ENCODE results near the gene E4F1. TPM values are rescaled to one million over a fixed set of nuclear protein-coding genes. Genes with fewer than 3 reads are reported as not detected.
A peak's percentile ranks its signal among the peaks of the same experiment; 100 is the strongest.
"Not testable (repeated sequence)": the region's sequence is repeated elsewhere in the genome, so short reads cannot be mapped to it uniquely, and the experiment has no call there.

E4F1 gene
- total RNA-seq, 1 donor from 2014 or later: 12.5 TPM

GRCh38 chr16:2196162-2196980 lies 27.0 kb upstream of the E4F1 start, which contains the start of gene CASKIN1:
Gene CASKIN1, minus strand, starts transcription at chr16:2196605. Its CDS starts 173 bp downstream, at chr16:2196432.
- H3K4me3 ChIP-seq (ENCODE audit: low read length in 3 of 3): no peak within 1 kb of the TSS
- no peaks in the 10 kb centered on the region for H3K36me3 ChIP-seq (ENCODE audit: control insufficient read depth in 3 of 3, insufficient read depth in 3 of 3, low read length in 3 of 3)
- H3K9ac ChIP-seq (ENCODE audit: low read depth in 1 of 3, low read length in 3 of 3): peak within 1 kb of the TSS in 1 of 3 donors; percentile 16
- H3K9me3 ChIP-seq (ENCODE audit: control insufficient read depth in 3 of 3, low read length in 3 of 3): no peaks in the 10 kb centered on the region
- H3K27ac ChIP-seq (ENCODE audit: low read depth, low read length): no peak within 1 kb of the TSS
- peaks cover 38 to 41% (median 41%) of the 10 kb centered on the region in 3 donors for H3K27me3 ChIP-seq (ENCODE audit: control insufficient read depth in 3 of 3, insufficient read depth in 3 of 3, low read length in 3 of 3)
- H3K4me1 ChIP-seq (ENCODE audit: control insufficient read depth in 3 of 3, insufficient read depth in 3 of 3, low read length in 3 of 3): peaks cover 0 to 11% (median 5%) of the 10 kb centered on the region in 3 donors

- Histone ChIP-seq H3K9me3 (ENCODE audit: control insufficient read depth in 3 of 3, low read length in 3 of 3) (no peaks in the 10 kb centered on the region), H3K36me3 (ENCODE audit: control insufficient read depth in 3 of 3, insufficient read depth in 3 of 3, low read length in 3 of 3) (no peaks in the 10 kb centered on the region), H3K4me3 (ENCODE audit: low read length in 3 of 3) (no peak overlapping the region), H3K4me1 (ENCODE audit: control insufficient read depth in 3 of 3, insufficient read depth in 3 of 3, low read length in 3 of 3) (peaks cover 0 to 11% (median 5%) of the 10 kb centered on the region in 3 donors), H3K27ac (ENCODE audit: low read depth, low read length) (no peak overlapping the region), H3K9ac (ENCODE audit: low read depth in 1 of 3, low read length in 3 of 3) (no peak overlapping the region), H3K27me3 (ENCODE audit: control insufficient read depth in 3 of 3, insufficient read depth in 3 of 3, low read length in 3 of 3) (peaks cover 38 to 41% (median 41%) of the 10 kb centered on the region in 3 donors)
Observed at GRCh38 chr16:2196981-2197511, 26.3 kb upstream of the E4F1 start.

- H3K9me3 ChIP-seq (ENCODE audit: control insufficient read depth in 3 of 3, low read length in 3 of 3): no peaks in the 10 kb centered on the region
- H3K4me3 ChIP-seq (ENCODE audit: low read length in 3 of 3): no peak overlapping the region
- no peaks in the 10 kb centered on the region for H3K36me3 ChIP-seq (ENCODE audit: control insufficient read depth in 3 of 3, insufficient read depth in 3 of 3, low read length in 3 of 3)
- H3K27me3 ChIP-seq (ENCODE audit: control insufficient read depth in 3 of 3, insufficient read depth in 3 of 3, low read length in 3 of 3): peaks cover 38 to 41% (median 41%) of the 10 kb centered on the region in 3 donors
- H3K4me1 ChIP-seq (ENCODE audit: control insufficient read depth in 3 of 3, insufficient read depth in 3 of 3, low read length in 3 of 3): peaks cover 0 to 11% (median 5%) of the 10 kb centered on the region in 3 donors
- H3K27ac ChIP-seq (ENCODE audit: low read depth, low read length): no peak overlapping the region
- H3K9ac ChIP-seq (ENCODE audit: low read depth in 1 of 3, low read length in 3 of 3): no peak overlapping the region
Observed at GRCh38 chr16:2197765-2198164, 25.6 kb upstream of the E4F1 start.

- no peak overlapping the region for H3K27ac ChIP-seq (ENCODE audit: low read depth, low read length)
- H3K9me3 ChIP-seq (ENCODE audit: control insufficient read depth in 3 of 3, low read length in 3 of 3): no peaks in the 10 kb centered on the region
- H3K9ac ChIP-seq (ENCODE audit: low read depth in 1 of 3, low read length in 3 of 3): no peak overlapping the region
- H3K27me3 ChIP-seq (ENCODE audit: control insufficient read depth in 3 of 3, insufficient read depth in 3 of 3, low read length in 3 of 3): peaks cover 38 to 41% (median 41%) of the 10 kb centered on the region in 3 donors
- H3K4me1 ChIP-seq (ENCODE audit: control insufficient read depth in 3 of 3, insufficient read depth in 3 of 3, low read length in 3 of 3): peaks cover 0 to 11% (median 5%) of the 10 kb centered on the region in 3 donors
- H3K36me3 ChIP-seq (ENCODE audit: control insufficient read depth in 3 of 3, insufficient read depth in 3 of 3, low read length in 3 of 3): no peaks in the 10 kb centered on the region
- no peak overlapping the region for H3K4me3 ChIP-seq (ENCODE audit: low read length in 3 of 3)
Observed at GRCh38 chr16:2198283-2198682, 25.1 kb upstream of the E4F1 start.

DNA sequence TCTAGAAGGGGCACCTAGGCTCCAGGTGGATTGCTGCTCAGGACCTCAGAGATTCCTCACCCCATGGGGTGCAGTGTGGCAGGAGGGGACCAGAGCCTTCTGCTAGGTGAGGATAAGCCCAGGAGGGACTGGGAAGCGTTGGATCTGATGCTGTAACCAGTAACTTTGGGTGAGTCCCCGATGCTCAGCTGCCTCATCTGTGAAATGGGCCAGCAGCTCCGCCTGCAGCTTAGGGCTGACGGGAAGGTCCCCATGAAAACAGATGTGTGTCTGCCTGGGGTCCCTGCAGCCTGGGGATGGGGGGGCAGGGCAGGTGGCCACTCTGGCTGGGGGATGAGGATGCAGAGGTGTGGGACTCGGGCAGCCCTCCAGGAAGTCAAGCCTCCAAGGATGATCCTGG lies 24.3 kb upstream of the E4F1 start:
- H3K4me1 ChIP-seq (ENCODE audit: control insufficient read depth in 3 of 3, insufficient read depth in 3 of 3, low read length in 3 of 3): peaks cover 0 to 11% (median 5%) of the 10 kb centered on the region in 3 donors

DNA sequence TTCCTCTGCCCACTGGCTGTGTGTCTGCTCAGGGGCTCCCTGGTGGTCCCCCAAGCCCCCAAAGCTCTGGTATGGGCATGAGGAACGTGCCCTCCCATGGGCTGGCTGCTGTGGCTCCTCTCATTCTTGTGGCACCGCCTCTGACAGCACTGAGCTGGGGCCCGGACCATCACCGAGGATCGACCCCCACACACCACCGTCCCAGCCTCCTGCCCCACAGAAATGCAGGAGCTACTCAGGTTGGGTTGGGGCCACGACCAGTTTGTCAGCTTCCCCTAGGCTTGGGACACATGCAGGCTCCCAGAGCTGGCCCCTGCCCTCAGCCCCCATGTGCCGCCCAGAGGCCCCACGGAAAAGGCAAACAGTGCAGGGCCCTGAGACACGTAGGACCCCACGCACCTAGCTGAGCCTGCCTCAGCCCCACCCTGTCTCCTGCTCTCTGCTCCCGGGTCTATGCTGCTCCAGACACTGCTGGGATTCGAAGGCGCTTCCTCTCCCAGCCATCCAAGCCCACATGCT lies 23.7 kb upstream of the E4F1 start:
- Histone ChIP-seq H3K9ac (ENCODE audit: low read depth in 1 of 3, low read length in 3 of 3) (no peak overlapping the region), H3K27ac (ENCODE audit: low read depth, low read length) (no peak overlapping the region), H3K4me3 (ENCODE audit: low read length in 3 of 3) (no peak overlapping the region), H3K9me3 (ENCODE audit: control insufficient read depth in 3 of 3, low read length in 3 of 3) (no peaks in the 10 kb centered on the region), H3K4me1 (ENCODE audit: control insufficient read depth in 3 of 3, insufficient read depth in 3 of 3, low read length in 3 of 3) (peaks cover 2 to 15% (median 7%) of the 10 kb centered on the region in 3 donors), H3K27me3 (ENCODE audit: control insufficient read depth in 3 of 3, insufficient read depth in 3 of 3, low read length in 3 of 3) (peaks cover 25 to 29% (median 27%) of the 10 kb centered on the region in 3 donors), H3K36me3 (ENCODE audit: control insufficient read depth in 3 of 3, insufficient read depth in 3 of 3, low read length in 3 of 3) (no peaks in the 10 kb centered on the region)

More for the DNA sequence above, 24.3 kb upstream of the E4F1 start:
- no peak overlapping the region for H3K9ac ChIP-seq (ENCODE audit: low read depth in 1 of 3, low read length in 3 of 3)
- H3K36me3 ChIP-seq (ENCODE audit: control insufficient read depth in 3 of 3, insufficient read depth in 3 of 3, low read length in 3 of 3): no peaks in the 10 kb centered on the region
- H3K27ac ChIP-seq (ENCODE audit: low read depth, low read length): no peak overlapping the region
- peaks cover 30 to 35% (median 32%) of the 10 kb centered on the region in 3 donors for H3K27me3 ChIP-seq (ENCODE audit: control insufficient read depth in 3 of 3, insufficient read depth in 3 of 3, low read length in 3 of 3)
- H3K4me3 ChIP-seq (ENCODE audit: low read length in 3 of 3): no peak overlapping the region
- H3K9me3 ChIP-seq (ENCODE audit: control insufficient read depth in 3 of 3, low read length in 3 of 3): no peaks in the 10 kb centered on the region

DNA sequence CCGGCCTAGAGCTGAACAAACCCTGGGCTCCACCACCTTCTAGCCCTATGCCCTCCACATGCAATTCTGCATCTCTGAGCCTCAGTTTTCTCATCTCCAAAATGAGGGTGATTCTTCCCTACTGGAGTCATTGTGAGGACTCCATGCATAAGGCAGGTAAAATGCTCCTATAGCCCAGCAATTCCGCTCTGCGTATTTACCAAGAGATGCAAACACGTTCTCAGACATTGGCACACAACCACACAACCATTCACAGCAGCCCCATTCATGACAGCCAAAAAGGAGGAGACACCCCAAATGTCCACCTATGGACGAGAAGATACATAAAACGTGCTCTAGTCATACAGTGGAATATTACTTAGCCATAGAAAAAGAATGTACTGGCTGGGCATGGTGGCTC lies 23.1 kb upstream of the E4F1 start:
- Histone ChIP-seq H3K4me1 (ENCODE audit: control insufficient read depth in 3 of 3, insufficient read depth in 3 of 3, low read length in 3 of 3) (peaks cover 5 to 13% (median 9%) of the 10 kb centered on the region in 3 donors), H3K4me3 (ENCODE audit: low read length in 3 of 3) (no peak overlapping the region), H3K9ac (ENCODE audit: low read depth in 1 of 3, low read length in 3 of 3) (no peak overlapping the region), H3K9me3 (ENCODE audit: control insufficient read depth in 3 of 3, low read length in 3 of 3) (no peaks in the 10 kb centered on the region), H3K27me3 (ENCODE audit: control insufficient read depth in 3 of 3, insufficient read depth in 3 of 3, low read length in 3 of 3) (peaks cover 18 to 22% (median 20%) of the 10 kb centered on the region in 3 donors), H3K36me3 (ENCODE audit: control insufficient read depth in 3 of 3, insufficient read depth in 3 of 3, low read length in 3 of 3) (no peaks in the 10 kb centered on the region), H3K27ac (ENCODE audit: low read depth, low read length) (no peak overlapping the region)

GRCh38 chr16:2203119-2203688 lies 20.2 kb upstream of the E4F1 start:
- H3K4me3 ChIP-seq (ENCODE audit: low read length in 3 of 3); H3K9me3 ChIP-seq (ENCODE audit: control insufficient read depth in 3 of 3, low read length in 3 of 3); H3K9ac ChIP-seq (ENCODE audit: low read depth in 1 of 3, low read length in 3 of 3); H3K27me3 ChIP-seq (ENCODE audit: control insufficient read depth in 3 of 3, insufficient read depth in 3 of 3, low read length in 3 of 3); H3K27ac ChIP-seq (ENCODE audit: low read depth, low read length): not testable (repeated sequence)
- Histone ChIP-seq H3K36me3 (ENCODE audit: control insufficient read depth in 3 of 3, insufficient read depth in 3 of 3, low read length in 3 of 3) (peaks cover 14 to 17% (median 15%) of the 10 kb centered on the region in 3 donors), H3K4me1 (ENCODE audit: control insufficient read depth in 3 of 3, insufficient read depth in 3 of 3, low read length in 3 of 3) (peaks cover 19 to 28% (median 25%) of the 10 kb centered on the region in 3 donors)

- H3K36me3 ChIP-seq (ENCODE audit: control insufficient read depth in 3 of 3, insufficient read depth in 3 of 3, low read length in 3 of 3): peaks cover 23 to 29% (median 28%) of the 10 kb centered on the region in 3 donors
- H3K4me1 ChIP-seq (ENCODE audit: control insufficient read depth in 3 of 3, insufficient read depth in 3 of 3, low read length in 3 of 3): peaks cover 25 to 34% (median 27%) of the 10 kb centered on the region in 3 donors
- no peaks in the 10 kb centered on the region for H3K27me3 ChIP-seq (ENCODE audit: control insufficient read depth in 3 of 3, insufficient read depth in 3 of 3, low read length in 3 of 3)
- peak overlapping the region; percentile 80 to 99 (median 93) for H3K4me3 ChIP-seq (ENCODE audit: low read length in 3 of 3)
- H3K9me3 ChIP-seq (ENCODE audit: control insufficient read depth in 3 of 3, low read length in 3 of 3): no peaks in the 10 kb centered on the region
- peak overlapping the region; percentile 94 to 100 (median 98) for H3K9ac ChIP-seq (ENCODE audit: low read depth in 1 of 3, low read length in 3 of 3)
- peak overlapping the region; percentile 90 for H3K27ac ChIP-seq (ENCODE audit: low read depth, low read length)
Observed at GRCh38 chr16:2204416-2205103, 18.8 kb upstream of the E4F1 start.
